HG02938 (cell line): ENCODE data around the gene SNN.

Source experiments
- ATAC-seq: cut with Tn5 transposase; IDR thresholded peaks from one replicate; pipeline ENCODE4 v1.9.1; 2021; ENCODE audit warnings: mild to moderate bottlenecking, moderate library complexity; ENCODE audit not compliant: unreplicated experiment

Gene SNN

GRCh38 chr16:11666103-11667055, 1.9 kb upstream of the SNN start:
- no peak for ATAC-seq

- ATAC-seq = no peak
These were observed 933 bp upstream of the SNN start for GRCh38 chr16:11667221-11667823.

GRCh38 chr16:11668623-11669379, 546 bp downstream of the SNN start:
- ATAC-seq = no peak

GRCh38 chr16:11669380-11670146, 1.3 kb downstream of the SNN start:
- ATAC-seq = no peak

GRCh38 chr16:11670171-11671131, 2.2 kb downstream of the SNN start:
- ATAC-seq = no peak

GRCh38 chr16:11671271-11671670, 3.0 kb downstream of the SNN start:
- ATAC-seq = no peak

GRCh38 chr16:11671676-11672075, 3.4 kb downstream of the SNN start:
- no peak for ATAC-seq

GRCh38 chr16:11672206-11673090, 4.2 kb downstream of the SNN start:
- no peak for ATAC-seq

GRCh38 chr16:11673091-11674000, 5.1 kb downstream of the SNN start:
- ATAC-seq = no peak

GRCh38 chr16:11674001-11674817, 6.0 kb downstream of the SNN start:
- ATAC-seq = no peak

GRCh38 chr16:11674818-11675560, 6.7 kb downstream of the SNN start:
- ATAC-seq = no peak

GRCh38 chr16:11675561-11676511, 7.6 kb downstream of the SNN start:
- ATAC-seq = no peak

- ATAC-seq = no peak
These were observed 8.5 kb downstream of the SNN start for GRCh38 chr16:11676799-11677198.

GRCh38 chr16:11677451-11677951, 9.2 kb downstream of the SNN start:
- ATAC-seq = no peak
